ENCODE data around the gene DNAI1. TPM values are rescaled to one million over a fixed set of nuclear protein-coding genes. Genes with fewer than 3 reads are reported as not detected.

The DNAI1 gene
- total RNA-seq, 1 experiment from 2014 or later, result not detected

DNA sequence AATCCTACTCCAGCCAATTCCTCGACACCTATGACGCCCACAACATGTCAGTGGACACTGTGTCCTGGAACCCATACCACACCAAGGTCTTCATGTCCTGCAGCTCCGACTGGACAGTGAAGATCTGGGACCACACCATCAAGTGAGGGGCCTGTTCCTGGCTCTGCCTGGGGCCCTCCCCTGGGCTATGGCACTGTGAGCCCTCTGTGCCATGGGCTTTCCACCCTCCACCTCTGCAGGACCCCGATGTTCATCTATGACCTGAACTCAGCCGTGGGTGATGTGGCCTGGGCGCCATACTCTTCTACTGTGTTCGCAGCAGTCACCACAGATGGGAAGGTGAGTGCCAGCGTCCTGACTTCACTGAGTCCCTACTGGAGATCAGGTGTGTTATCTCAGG is 55.8 kb downstream of the DNAI1 start:
- Histone ChIP-seq H4K20me1 (ENCODE audit: low read length) (no peaks in the 10 kb centered on the region), H3K4me3 (ENCODE audit: low read length) (no peak overlapping the region), H3K27me3 (ENCODE audit: low read length) (no peaks in the 10 kb centered on the region), H3K9ac (ENCODE audit: low read length) (no peak overlapping the region), H3K27ac (ENCODE audit: low read length) (no peak overlapping the region), H3K4me1 (ENCODE audit: insufficient read depth, low read length) (no peaks in the 10 kb centered on the region), H2AFZ (ENCODE audit: low read length) (no peak overlapping the region), H3K9me2 (replicated peaks; ENCODE audit: low read length) (no peaks in the 10 kb centered on the region), H3K79me2 (ENCODE audit: low read length) (no peaks in the 10 kb centered on the region), H3K4me2 (ENCODE audit: low read length) (no peak overlapping the region), H3F3A (ENCODE audit: low read length, unreplicated experiment) (no peaks in the 10 kb centered on the region), H3K9me3 (ENCODE audit: low read length) (no peaks in the 10 kb centered on the region), H3K36me3 (ENCODE audit: low read depth, low read length) (no peaks in the 10 kb centered on the region)
- TF ChIP-seq EZH2 (IDR thresholded peaks at IDR 0.05; ENCODE audit: low read length, unreplicated experiment) (no peak), EZH2phosphoT487 (IDR thresholded peaks at IDR 0.05; ENCODE audit: borderline replicate concordance, low read length) (no peak)
- TF ChIP-seq, protein P1, sequence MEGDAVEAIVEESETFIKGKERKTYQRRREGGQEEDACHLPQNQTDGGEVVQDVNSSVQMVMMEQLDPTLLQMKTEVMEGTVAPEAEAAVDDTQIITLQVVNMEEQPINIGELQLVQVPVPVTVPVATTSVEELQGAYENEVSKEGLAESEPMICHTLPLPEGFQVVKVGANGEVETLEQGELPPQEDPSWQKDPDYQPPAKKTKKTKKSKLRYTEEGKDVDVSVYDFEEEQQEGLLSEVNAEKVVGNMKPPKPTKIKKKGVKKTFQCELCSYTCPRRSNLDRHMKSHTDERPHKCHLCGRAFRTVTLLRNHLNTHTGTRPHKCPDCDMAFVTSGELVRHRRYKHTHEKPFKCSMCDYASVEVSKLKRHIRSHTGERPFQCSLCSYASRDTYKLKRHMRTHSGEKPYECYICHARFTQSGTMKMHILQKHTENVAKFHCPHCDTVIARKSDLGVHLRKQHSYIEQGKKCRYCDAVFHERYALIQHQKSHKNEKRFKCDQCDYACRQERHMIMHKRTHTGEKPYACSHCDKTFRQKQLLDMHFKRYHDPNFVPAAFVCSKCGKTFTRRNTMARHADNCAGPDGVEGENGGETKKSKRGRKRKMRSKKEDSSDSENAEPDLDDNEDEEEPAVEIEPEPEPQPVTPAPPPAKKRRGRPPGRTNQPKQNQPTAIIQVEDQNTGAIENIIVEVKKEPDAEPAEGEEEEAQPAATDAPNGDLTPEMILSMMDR (conservative IDR thresholded peaks at IDR 0.05; ENCODE audit: low read depth, low read length), result no peak
- CTCF ChIA-PET, result no interaction called here
- no TSS peak for BruUV-seq (replicated peaks)
- intact Hi-C loops (cut with micrococcal nuclease), result no loop called here
- POLR2A ChIA-PET (ENCODE audit: unreplicated experiment), result no interaction called here
- ATAC-seq (no peak), DNase-seq (no peak)

DNA sequence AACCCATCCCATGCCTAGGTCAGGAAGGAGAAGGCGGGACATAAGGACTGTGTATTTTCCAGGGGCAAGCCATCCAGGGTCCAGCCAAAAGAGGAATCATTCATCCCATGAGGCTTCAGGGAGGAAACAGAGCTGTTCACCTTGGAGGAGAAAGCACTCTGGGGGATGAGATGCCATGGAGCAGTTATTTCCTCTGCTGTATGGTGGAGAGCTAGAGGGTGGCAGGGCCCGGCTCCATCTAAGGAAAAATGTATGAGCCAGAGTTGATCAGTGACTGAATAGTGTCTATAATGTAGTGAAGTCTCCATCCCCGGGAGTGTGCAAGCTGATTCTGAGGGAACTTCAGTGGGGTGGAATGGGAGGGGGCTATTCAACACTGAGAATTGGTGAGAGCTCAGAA is 56.2 kb downstream of the DNAI1 start:
- BruUV-seq (replicated peaks), result no TSS peak
- H3K79me2 ChIP-seq (ENCODE audit: low read length), result no peaks in the 10 kb centered on the region

DNA sequence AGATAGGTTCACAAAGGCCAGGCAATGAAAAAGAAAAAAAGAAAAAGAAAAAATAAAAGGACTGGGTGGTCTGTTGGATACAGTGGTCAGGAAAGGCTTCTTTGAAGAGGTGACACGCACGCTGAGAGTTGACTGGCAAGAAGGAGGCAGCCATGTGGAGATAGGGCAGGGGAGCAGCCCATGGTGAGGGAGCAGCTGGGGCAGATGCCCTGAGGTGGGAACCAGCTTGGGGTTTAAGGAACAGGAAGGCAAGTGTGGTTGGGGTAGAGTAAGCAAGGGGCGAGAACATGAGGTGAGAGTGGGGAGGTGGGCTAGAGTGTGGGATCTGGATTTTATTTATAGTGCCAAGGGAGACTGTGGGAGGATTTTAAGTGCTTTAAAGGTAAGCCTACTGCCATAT is 57.4 kb downstream of the DNAI1 start:
- H3K79me2 ChIP-seq (ENCODE audit: low read length), result no peaks in the 10 kb centered on the region
- no peak for DNase-seq
- H3K4me1 ChIP-seq (ENCODE audit: insufficient read depth, low read length), result no peaks in the 10 kb centered on the region
- no peaks in the 10 kb centered on the region for H3K36me3 ChIP-seq (ENCODE audit: low read depth, low read length)
- no peak overlapping the region for H3K9ac ChIP-seq (ENCODE audit: low read length)
- H3K27me3 ChIP-seq (ENCODE audit: low read length), result no peaks in the 10 kb centered on the region
- no peak for TF ChIP-seq EZH2 (IDR thresholded peaks at IDR 0.05; ENCODE audit: low read length, unreplicated experiment)
- TF ChIP-seq, protein P1 (conservative IDR thresholded peaks at IDR 0.05; ENCODE audit: low read depth, low read length), result no peak
- no peak for TF ChIP-seq EZH2phosphoT487 (IDR thresholded peaks at IDR 0.05; ENCODE audit: borderline replicate concordance, low read length)
- intact Hi-C loops (cut with micrococcal nuclease), result no loop called here
- no peaks in the 10 kb centered on the region for H3F3A ChIP-seq (ENCODE audit: low read length, unreplicated experiment)
- BruUV-seq (replicated peaks), result no TSS peak
- no peak for ATAC-seq
- H3K9me3 ChIP-seq (ENCODE audit: low read length), result no peaks in the 10 kb centered on the region
- H4K20me1 ChIP-seq (ENCODE audit: low read length), result no peaks in the 10 kb centered on the region
- POLR2A ChIA-PET (ENCODE audit: unreplicated experiment), result interaction anchor here (0.6 kb wide), 1 partner anchor 84 kb away, joined by 8 read pairs; no protein-coding TSS in a partner anchor
- H3K27ac ChIP-seq (ENCODE audit: low read length), result no peak overlapping the region
- no peak overlapping the region for H3K4me2 ChIP-seq (ENCODE audit: low read length)
- no peak overlapping the region for H2AFZ ChIP-seq (ENCODE audit: low read length)
- no peaks in the 10 kb centered on the region for H3K9me2 ChIP-seq (replicated peaks; ENCODE audit: low read length)
- CTCF ChIA-PET, result no interaction called here
- no peak overlapping the region for H3K4me3 ChIP-seq (ENCODE audit: low read length)

More for the DNA sequence above, 56.2 kb downstream of the DNAI1 start:
- Histone ChIP-seq H3K4me2 (ENCODE audit: low read length) (no peak overlapping the region), H2AFZ (ENCODE audit: low read length) (no peak overlapping the region), H3K9me2 (replicated peaks; ENCODE audit: low read length) (no peaks in the 10 kb centered on the region), H4K20me1 (ENCODE audit: low read length) (no peaks in the 10 kb centered on the region), H3K36me3 (ENCODE audit: low read depth, low read length) (no peaks in the 10 kb centered on the region), H3K9me3 (ENCODE audit: low read length) (no peaks in the 10 kb centered on the region), H3K27ac (ENCODE audit: low read length) (no peak overlapping the region), H3K9ac (ENCODE audit: low read length) (no peak overlapping the region), H3F3A (ENCODE audit: low read length, unreplicated experiment) (no peaks in the 10 kb centered on the region), H3K4me1 (ENCODE audit: insufficient read depth, low read length) (no peaks in the 10 kb centered on the region), H3K27me3 (ENCODE audit: low read length) (no peaks in the 10 kb centered on the region), H3K4me3 (ENCODE audit: low read length) (no peak overlapping the region)
- CTCF ChIA-PET, result no interaction called here
- intact Hi-C loops (cut with micrococcal nuclease), result no loop called here
- ATAC-seq, result no peak
- TF ChIP-seq, protein P1 (conservative IDR thresholded peaks at IDR 0.05; ENCODE audit: low read depth, low read length), result no peak
- TF ChIP-seq EZH2 (IDR thresholded peaks at IDR 0.05; ENCODE audit: low read length, unreplicated experiment), result no peak
- no peak for TF ChIP-seq EZH2phosphoT487 (IDR thresholded peaks at IDR 0.05; ENCODE audit: borderline replicate concordance, low read length)
- POLR2A ChIA-PET (ENCODE audit: unreplicated experiment), result no interaction called here
- no peak for DNase-seq

Measured in PC-3 (cell line).